ENCODE measurements around the gene AFAP1.

Gene AFAP1

DNA sequence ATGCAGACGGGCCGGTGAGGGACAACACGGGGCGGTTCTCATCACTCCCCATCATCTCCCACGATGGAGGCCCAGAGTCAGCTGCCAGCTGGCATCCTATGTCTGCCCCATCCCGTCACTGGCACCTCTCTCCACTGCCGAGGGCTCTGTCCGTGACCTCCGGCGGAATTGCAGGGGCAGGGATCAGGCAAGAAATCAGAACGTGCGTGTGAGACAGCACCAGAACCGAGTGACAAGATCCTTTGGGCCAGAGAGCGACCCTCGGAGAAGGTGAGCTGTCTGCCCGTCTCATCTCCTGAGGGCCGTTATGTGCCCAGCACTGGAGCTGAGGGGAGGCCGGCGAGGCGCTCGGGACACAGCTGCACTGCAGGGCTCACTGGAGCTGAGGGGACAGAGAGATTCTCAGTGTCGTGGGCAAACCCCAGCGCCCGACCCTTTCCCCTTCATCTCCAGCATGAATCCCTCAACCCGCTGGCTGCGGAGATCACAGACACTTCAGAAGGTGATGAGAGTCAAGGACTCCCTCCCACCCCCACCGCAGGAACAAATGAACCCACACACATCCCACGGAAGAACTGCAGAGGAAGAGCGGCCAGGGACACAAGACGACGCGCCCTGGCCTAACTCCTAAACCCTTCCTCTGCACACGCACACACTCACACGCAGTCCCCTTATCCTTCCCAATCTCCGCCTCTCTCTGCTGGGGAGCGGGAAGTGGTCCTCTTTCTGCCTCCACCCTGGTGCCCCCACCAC, 128.7 kb downstream of the AFAP1 start:
- DNase-seq (ENCODE audit: low spot score), result no peak
- POLR2A ChIA-PET (ENCODE audit: low non-redundant PET), result no interaction called here
- peak overlapping the region; percentile 44; the same call in 1 of the 2 replicates for H3K27ac ChIP-seq
- TF ChIP-seq, protein P1, sequence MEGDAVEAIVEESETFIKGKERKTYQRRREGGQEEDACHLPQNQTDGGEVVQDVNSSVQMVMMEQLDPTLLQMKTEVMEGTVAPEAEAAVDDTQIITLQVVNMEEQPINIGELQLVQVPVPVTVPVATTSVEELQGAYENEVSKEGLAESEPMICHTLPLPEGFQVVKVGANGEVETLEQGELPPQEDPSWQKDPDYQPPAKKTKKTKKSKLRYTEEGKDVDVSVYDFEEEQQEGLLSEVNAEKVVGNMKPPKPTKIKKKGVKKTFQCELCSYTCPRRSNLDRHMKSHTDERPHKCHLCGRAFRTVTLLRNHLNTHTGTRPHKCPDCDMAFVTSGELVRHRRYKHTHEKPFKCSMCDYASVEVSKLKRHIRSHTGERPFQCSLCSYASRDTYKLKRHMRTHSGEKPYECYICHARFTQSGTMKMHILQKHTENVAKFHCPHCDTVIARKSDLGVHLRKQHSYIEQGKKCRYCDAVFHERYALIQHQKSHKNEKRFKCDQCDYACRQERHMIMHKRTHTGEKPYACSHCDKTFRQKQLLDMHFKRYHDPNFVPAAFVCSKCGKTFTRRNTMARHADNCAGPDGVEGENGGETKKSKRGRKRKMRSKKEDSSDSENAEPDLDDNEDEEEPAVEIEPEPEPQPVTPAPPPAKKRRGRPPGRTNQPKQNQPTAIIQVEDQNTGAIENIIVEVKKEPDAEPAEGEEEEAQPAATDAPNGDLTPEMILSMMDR (conservative IDR thresholded peaks at IDR 0.05; ENCODE audit: low read depth), result no peak
- CTCF ChIA-PET, result no interaction called here

DNA sequence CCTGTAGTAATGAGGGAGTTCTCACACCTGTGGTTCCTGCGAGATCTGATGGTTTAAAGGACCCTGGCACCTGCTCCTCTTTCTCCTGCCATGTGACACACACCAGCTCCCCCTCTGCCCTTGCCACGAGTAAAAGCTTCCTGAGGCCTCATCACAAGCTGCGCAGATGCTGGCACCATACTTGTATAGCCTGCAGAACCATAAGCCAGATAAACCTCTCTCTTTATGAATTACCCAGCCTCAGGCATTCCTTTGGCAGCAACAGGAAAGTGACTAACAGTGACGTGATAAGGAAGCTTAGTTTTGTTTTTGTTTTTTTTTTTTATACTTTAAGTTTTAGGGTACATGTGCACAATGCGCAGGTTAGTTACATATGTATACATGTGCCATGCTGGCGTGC, 130.9 kb downstream of the AFAP1 start:
- peak overlapping the region; percentile 40; the same call in 1 of the 2 replicates for H3K27ac ChIP-seq
- ChIA-PET POLR2A (ENCODE audit: low non-redundant PET) (no interaction called here), CTCF (no interaction called here)
- TF ChIP-seq, protein P1 (conservative IDR thresholded peaks at IDR 0.05; ENCODE audit: low read depth), result no peak
- peak; percentile 16 for DNase-seq (ENCODE audit: low spot score)

DNA sequence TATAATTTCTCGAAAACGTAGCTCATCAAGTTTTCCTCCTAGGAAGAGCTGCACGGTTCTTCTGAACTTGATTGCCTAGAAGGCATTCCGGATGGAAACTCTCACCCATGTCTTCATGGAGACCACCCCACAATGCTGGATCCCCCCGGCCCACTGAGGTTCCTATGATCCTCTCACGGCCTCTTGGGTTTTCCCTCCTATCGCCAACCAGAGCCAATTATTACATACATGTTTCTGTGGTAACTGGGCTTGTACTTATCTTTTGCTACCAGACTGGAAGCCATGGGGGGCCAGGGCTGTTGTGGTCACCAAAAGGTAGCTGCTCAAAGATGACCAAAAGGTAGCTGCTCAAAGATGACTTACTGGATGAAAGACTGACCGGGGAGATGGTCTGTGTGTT, 131.5 kb downstream of the AFAP1 start:
- no peak overlapping the region; the same call in 1 of the 2 replicates for H3K27ac ChIP-seq
- DNase-seq (ENCODE audit: low spot score), result no peak
- POLR2A ChIA-PET (ENCODE audit: low non-redundant PET), result no interaction called here
- TF ChIP-seq, protein P1 (conservative IDR thresholded peaks at IDR 0.05; ENCODE audit: low read depth), result no peak
- CTCF ChIA-PET, result no interaction called here

DNA sequence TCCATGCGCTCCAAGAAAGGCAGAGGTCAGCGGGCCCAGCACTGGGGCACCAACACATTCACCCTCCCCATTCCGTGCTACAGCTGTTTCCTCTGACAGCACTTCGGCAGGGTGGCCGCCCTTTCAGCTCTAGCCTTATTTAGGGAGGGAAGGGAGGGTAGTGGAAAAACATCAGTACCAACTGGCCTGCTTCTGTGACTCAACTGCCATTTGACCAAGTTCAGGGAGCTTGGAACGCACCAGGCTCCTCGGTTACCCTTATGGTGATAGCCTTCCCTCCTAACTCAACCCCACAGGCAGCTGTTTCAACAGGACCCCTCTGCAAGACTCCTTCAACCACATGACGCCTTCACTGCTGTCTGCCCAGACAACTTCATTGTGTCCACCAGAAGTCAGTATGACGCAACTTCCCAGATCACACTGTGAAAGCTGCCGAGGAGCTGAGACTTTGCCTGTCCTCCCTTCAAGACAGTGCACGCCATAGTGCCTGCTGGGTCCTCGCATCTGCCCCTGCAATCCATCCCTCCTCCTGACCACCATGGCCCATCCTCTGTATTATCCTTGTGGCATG, 132.2 kb downstream of the AFAP1 start:
- POLR2A ChIA-PET (ENCODE audit: low non-redundant PET), result no interaction called here
- CTCF ChIA-PET, result no interaction called here
- TF ChIP-seq, protein P1 (conservative IDR thresholded peaks at IDR 0.05; ENCODE audit: low read depth), result no peak
- H3K27ac ChIP-seq, result peak overlapping the region; percentile 90
- no peak for DNase-seq (ENCODE audit: low spot score)

DNA sequence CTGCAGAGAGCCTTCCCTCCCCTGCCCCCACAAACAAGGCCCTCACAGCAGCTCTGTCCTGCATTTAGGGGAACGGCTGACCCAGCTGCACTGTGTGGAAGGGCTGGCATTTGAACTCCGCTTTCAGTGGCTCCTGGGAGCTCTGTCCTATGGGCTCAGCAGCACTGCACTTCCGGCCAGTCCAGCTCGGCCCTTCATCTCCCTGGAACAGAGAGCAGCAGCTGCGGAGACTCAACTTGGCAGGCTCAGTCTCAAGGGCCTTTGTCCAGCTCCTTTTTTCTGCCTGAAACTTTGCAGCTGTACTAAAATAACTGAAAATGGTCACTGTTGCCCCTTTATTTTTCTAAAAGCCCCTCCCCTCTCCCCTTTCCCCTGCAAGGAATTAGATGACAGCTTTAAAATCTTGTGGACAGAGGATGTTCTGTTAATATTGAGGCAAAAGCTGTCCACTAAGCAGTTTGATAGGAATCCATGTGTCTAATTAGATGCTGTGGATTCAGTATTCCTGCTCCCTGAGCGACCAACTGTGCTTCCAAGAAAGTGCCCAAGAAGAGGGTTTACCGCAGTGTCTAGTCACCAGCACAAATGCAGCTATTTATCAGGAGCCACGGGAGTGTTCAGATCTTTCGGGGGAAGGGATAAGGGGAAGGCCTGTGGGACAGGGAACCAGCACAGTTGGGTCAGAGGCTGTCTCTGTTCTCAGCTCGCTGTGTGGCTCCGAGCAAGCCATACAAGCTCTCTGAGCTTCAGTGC, 133.1 kb downstream of the AFAP1 start:
- ChIA-PET CTCF (no interaction called here), POLR2A (ENCODE audit: low non-redundant PET) (no interaction called here)
- DNase-seq (ENCODE audit: low spot score), result no peak
- peak overlapping the region; percentile 90 for H3K27ac ChIP-seq
- TF ChIP-seq, protein P1 (conservative IDR thresholded peaks at IDR 0.05; ENCODE audit: low read depth), result no peak

DNA sequence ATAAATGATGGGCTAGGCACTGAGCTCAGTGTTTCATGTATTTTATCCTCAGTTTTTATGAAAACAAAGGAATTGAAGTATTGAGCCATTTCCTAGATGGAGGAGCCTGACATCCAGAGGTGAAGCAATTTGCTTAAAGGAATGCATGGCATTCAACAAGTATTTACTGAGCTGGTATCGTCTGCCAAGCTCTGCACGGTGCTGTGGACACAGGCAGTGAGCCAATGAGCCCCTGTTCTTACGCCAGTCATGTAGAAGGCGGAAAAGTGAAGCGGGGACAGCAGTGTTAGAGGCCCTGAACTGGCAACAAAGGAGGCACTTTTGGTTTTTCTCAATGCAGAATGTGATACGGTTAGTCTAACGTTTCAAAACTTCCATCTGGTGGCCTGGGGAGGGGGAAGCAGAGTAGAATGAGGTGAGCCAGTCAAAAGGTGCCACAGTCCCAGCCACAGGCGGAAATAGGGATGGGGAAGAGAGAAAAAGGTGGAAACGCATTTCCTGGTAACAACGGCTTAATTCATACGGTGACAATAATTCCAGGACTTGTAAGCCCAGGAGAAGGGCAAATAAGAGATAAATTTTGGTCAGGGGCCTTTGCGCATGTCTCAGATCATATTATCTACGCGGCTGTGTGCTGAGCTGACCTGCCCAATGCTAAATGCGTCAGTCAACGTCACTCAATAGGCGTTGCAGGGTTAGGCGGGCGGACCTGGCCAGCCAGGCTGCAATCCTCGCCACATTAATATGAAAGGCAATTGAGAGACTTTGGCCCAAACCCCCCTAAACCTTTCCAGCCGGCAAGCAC, 133.9 kb downstream of the AFAP1 start:
- CTCF ChIA-PET, result no interaction called here
- TF ChIP-seq, protein P1 (conservative IDR thresholded peaks at IDR 0.05; ENCODE audit: low read depth), result no peak
- peak; percentile 67 for DNase-seq (ENCODE audit: low spot score)
- POLR2A ChIA-PET (ENCODE audit: low non-redundant PET), result no interaction called here
- peak overlapping the region; percentile 90 for H3K27ac ChIP-seq

Data from RWPE1 (cell line).